Measurements from ENCODE around the gene GGT6. TPM values are rescaled to one million over a fixed set of nuclear protein-coding genes. Genes with fewer than 3 reads are reported as not detected.
"Not testable (repeated sequence)": the region's sequence is repeated elsewhere in the genome, so short reads cannot be mapped to it uniquely, and the experiment has no call there.

GGT6 gene
- total RNA-seq (not detected), polyA plus RNA-seq (not detected)

- H3K27me3 ChIP-seq (ENCODE audit: control insufficient read depth, insufficient read depth, low read length), result no peaks in the 10 kb centered on the region
- peaks cover 2% of the 10 kb centered on the region for H3K27me3 Mint-ChIP-seq
- no peaks in the 10 kb centered on the region for H3K36me3 Mint-ChIP-seq
- H3K36me3 ChIP-seq (ENCODE audit: control insufficient read depth, insufficient read depth, low read length), result no peaks in the 10 kb centered on the region
- peaks cover 16% of the 10 kb centered on the region for H3K4me1 ChIP-seq (ENCODE audit: control insufficient read depth, insufficient read depth, low read length, poor library complexity, severe bottlenecking)
- no peak within 1 kb of the TSS for H3K27ac ChIP-seq (ENCODE audit: insufficient read depth, low read length, poor library complexity, severe bottlenecking)
- DNase-seq, result no peak
- H3K4me3 ChIP-seq (ENCODE audit: low read depth, low read length), result no peak within 1 kb of the TSS
- no peaks in the 10 kb centered on the region for H3K9me3 Mint-ChIP-seq
- peak within 1 kb of the TSS in 1 of 4 donors; percentile 51 for H3K4me3 Mint-ChIP-seq
- H3K9me3 ChIP-seq (ENCODE audit: control insufficient read depth in 2 of 2, low read length in 2 of 2), result no peaks in the 10 kb centered on the region
- H3K4me1 Mint-ChIP-seq, result peaks cover 6 to 33% (median 23%) of the 10 kb centered on the region in 4 donors
- no peak within 1 kb of the TSS for H3K27ac Mint-ChIP-seq
- ATAC-seq (ENCODE audit: low read depth in 2 of 2), result no peak
Measured at GRCh38 chr17:4560421-4560820, at the start of gene GGT6. TSS of gene GGT6 (minus strand) at chr17:4560577. CDS start at chr17:4560521, 56 bp downstream.

DNA sequence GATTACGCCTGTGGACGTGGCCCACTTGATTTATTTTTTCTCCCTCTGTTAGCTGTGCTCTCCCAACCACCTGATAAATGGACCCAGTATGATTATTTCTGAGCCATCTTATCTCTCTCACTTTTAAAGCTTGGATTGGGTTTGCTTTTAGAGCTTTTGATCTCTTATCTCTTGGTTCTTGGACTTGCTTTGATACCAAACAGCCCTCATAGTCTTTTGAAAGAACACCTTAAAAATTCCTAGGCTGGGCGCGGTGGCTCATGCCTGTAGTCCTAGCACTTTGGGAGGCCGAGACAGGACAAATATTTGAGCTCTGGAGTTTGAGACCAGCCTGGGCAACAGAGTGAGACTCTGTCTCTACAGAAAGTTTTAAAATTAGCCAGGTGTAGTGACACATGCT, 49.8 kb upstream of the GGT6 start:
- H3K4me3 ChIP-seq (ENCODE audit: low read depth, low read length), result no peak overlapping the region
- Mint-ChIP-seq H3K9me3 (no peaks in the 10 kb centered on the region), H3K27me3 (peaks cover 12% of the 10 kb centered on the region), H3K4me3 (no peak overlapping the region), H3K27ac (no peak overlapping the region), H3K36me3 (no peaks in the 10 kb centered on the region), H3K4me1 (no peaks in the 10 kb centered on the region)
- peaks cover 6% of the 10 kb centered on the region for H3K27me3 ChIP-seq (ENCODE audit: control insufficient read depth, insufficient read depth, low read length)
- no peak for DNase-seq
- no peak overlapping the region for H3K27ac ChIP-seq (ENCODE audit: insufficient read depth, low read length, poor library complexity, severe bottlenecking)
- no peaks in the 10 kb centered on the region for H3K9me3 ChIP-seq (ENCODE audit: control insufficient read depth in 2 of 2, low read length in 2 of 2)
- H3K36me3 ChIP-seq (ENCODE audit: control insufficient read depth, insufficient read depth, low read length), result no peaks in the 10 kb centered on the region
- no peak for ATAC-seq (ENCODE audit: low read depth in 2 of 2)
- no peaks in the 10 kb centered on the region for H3K4me1 ChIP-seq (ENCODE audit: control insufficient read depth, insufficient read depth, low read length, poor library complexity, severe bottlenecking)

- ATAC-seq (ENCODE audit: low read depth in 2 of 2), result no peak
- H3K36me3 Mint-ChIP-seq, result no peaks in the 10 kb centered on the region
- no peaks in the 10 kb centered on the region for H3K4me1 Mint-ChIP-seq
- Histone ChIP-seq H3K27ac (ENCODE audit: insufficient read depth, low read length, poor library complexity, severe bottlenecking) (no peak overlapping the region), H3K27me3 (ENCODE audit: control insufficient read depth, insufficient read depth, low read length) (peaks cover 6% of the 10 kb centered on the region), H3K36me3 (ENCODE audit: control insufficient read depth, insufficient read depth, low read length) (no peaks in the 10 kb centered on the region), H3K4me1 (ENCODE audit: control insufficient read depth, insufficient read depth, low read length, poor library complexity, severe bottlenecking) (no peaks in the 10 kb centered on the region), H3K4me3 (ENCODE audit: low read depth, low read length) (no peak overlapping the region), H3K9me3 (ENCODE audit: control insufficient read depth in 2 of 2, low read length in 2 of 2) (no peaks in the 10 kb centered on the region)
- DNase-seq, result no peak
- H3K4me3 Mint-ChIP-seq, result no peak overlapping the region
- no peaks in the 10 kb centered on the region for H3K9me3 Mint-ChIP-seq
- H3K27ac Mint-ChIP-seq, result peak overlapping the region in 1 of 3 donors; percentile 26
- H3K27me3 Mint-ChIP-seq, result peaks cover 12% of the 10 kb centered on the region
Measured at GRCh38 chr17:4609761-4610160, 49.4 kb upstream of the GGT6 start.

DNA sequence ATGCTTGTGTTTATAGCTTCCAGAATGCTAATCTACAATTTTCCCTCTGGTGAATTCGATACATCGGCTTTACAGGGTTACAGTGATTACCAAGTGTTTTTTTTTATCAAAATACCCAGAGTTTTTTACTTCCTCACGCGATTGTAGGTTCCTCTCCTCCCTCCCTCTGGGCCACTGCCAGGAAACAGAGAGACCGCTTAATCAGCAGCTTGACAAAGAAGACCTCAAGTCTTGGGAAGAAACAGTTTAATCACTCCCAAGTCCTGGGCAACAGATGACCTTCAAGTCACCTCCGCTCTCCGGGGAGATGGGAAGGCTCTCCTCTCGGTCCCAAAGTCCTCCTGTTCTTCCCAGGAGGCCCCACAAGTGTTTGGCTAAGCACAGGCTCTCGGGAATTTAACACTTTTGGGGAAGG, 47.4 kb upstream of the GGT6 start:
- ATAC-seq (ENCODE audit: low read depth in 2 of 2), result no peak
- Histone ChIP-seq H3K27me3 (ENCODE audit: control insufficient read depth, insufficient read depth, low read length) (peaks cover 6% of the 10 kb centered on the region), H3K4me3 (ENCODE audit: low read depth, low read length) (no peak overlapping the region), H3K36me3 (ENCODE audit: control insufficient read depth, insufficient read depth, low read length) (no peaks in the 10 kb centered on the region), H3K9me3 (ENCODE audit: control insufficient read depth in 2 of 2, low read length in 2 of 2) (no peaks in the 10 kb centered on the region), H3K4me1 (ENCODE audit: control insufficient read depth, insufficient read depth, low read length, poor library complexity, severe bottlenecking) (no peaks in the 10 kb centered on the region), H3K27ac (ENCODE audit: insufficient read depth, low read length, poor library complexity, severe bottlenecking) (no peak overlapping the region)
- Mint-ChIP-seq H3K4me3 (no peak overlapping the region), H3K27me3 (peaks cover 12% of the 10 kb centered on the region), H3K9me3 (no peaks in the 10 kb centered on the region), H3K27ac (no peak overlapping the region), H3K4me1 (no peaks in the 10 kb centered on the region), H3K36me3 (no peaks in the 10 kb centered on the region)
- no peak for DNase-seq

DNA sequence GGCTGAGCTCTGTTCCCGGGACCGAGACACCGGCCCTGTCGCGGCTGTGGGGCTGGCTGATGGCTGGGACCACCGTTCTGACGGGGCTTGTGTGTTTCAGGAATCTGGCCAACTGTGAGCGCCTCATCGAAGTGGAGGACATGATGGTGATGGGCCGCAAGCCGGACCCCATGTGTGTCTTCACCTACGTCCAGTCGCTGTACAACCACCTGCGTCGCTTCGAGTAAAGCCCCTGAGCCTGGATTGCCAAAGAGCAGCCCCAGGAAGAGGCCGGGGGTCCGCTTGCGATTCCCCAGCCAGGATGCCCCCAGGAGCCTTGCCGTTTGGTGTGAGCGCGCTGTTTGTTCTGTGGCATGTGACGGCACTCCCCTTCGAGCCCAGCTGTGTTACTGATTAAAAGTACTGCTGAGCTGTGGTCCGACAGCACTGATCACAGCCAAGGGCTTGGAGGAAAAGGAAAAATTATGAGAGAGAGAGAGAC, 46.9 kb upstream of the GGT6 start:
- H3K9me3 ChIP-seq (ENCODE audit: control insufficient read depth in 2 of 2, low read length in 2 of 2), result no peaks in the 10 kb centered on the region
- Mint-ChIP-seq H3K9me3 (no peaks in the 10 kb centered on the region), H3K27ac (no peak overlapping the region), H3K36me3 (no peaks in the 10 kb centered on the region), H3K4me3 (no peak overlapping the region), H3K27me3 (peaks cover 12% of the 10 kb centered on the region), H3K4me1 (no peaks in the 10 kb centered on the region)
- H3K27me3 ChIP-seq (ENCODE audit: control insufficient read depth, insufficient read depth, low read length), result peaks cover 6% of the 10 kb centered on the region
- H3K27ac ChIP-seq (ENCODE audit: insufficient read depth, low read length, poor library complexity, severe bottlenecking), result no peak overlapping the region
- DNase-seq (no peak), ATAC-seq (ENCODE audit: low read depth in 2 of 2) (no peak)
- H3K36me3 ChIP-seq (ENCODE audit: control insufficient read depth, insufficient read depth, low read length), result no peaks in the 10 kb centered on the region
- no peak overlapping the region for H3K4me3 ChIP-seq (ENCODE audit: low read depth, low read length)
- H3K4me1 ChIP-seq (ENCODE audit: control insufficient read depth, insufficient read depth, low read length, poor library complexity, severe bottlenecking), result no peaks in the 10 kb centered on the region

DNA sequence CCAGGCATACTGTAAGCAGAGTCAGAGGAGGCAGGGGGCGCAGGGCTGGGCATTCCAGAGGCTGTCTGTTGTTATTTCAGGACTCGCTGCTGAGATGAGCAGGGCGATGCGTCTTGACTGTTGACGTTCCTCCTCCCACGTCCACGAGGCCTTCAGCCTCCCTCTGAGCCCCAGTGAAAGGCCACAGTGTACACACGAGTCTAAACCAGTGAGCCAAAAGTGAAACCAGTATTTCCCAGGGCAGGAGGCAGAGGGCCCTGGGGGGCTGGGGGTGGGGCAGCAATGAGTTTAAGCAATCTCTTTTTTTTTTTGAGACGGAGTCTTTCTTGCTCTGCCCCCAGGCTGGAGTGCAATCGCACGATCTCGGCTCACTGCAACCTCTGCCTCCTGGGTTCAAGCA, 45.4 kb upstream of the GGT6 start:
- DNase-seq, result no peak
- Mint-ChIP-seq H3K4me1 (no peaks in the 10 kb centered on the region), H3K27me3 (peaks cover 12% of the 10 kb centered on the region), H3K4me3 (no peak overlapping the region), H3K9me3 (no peaks in the 10 kb centered on the region), H3K27ac (no peak overlapping the region), H3K36me3 (no peaks in the 10 kb centered on the region)
- Histone ChIP-seq H3K9me3 (ENCODE audit: control insufficient read depth in 2 of 2, low read length in 2 of 2) (no peaks in the 10 kb centered on the region), H3K36me3 (ENCODE audit: control insufficient read depth, insufficient read depth, low read length) (no peaks in the 10 kb centered on the region), H3K4me1 (ENCODE audit: control insufficient read depth, insufficient read depth, low read length, poor library complexity, severe bottlenecking) (no peaks in the 10 kb centered on the region), H3K27me3 (ENCODE audit: control insufficient read depth, insufficient read depth, low read length) (peaks cover 6% of the 10 kb centered on the region), H3K27ac (ENCODE audit: insufficient read depth, low read length, poor library complexity, severe bottlenecking) (no peak overlapping the region), H3K4me3 (ENCODE audit: low read depth, low read length) (no peak overlapping the region)
- ATAC-seq (ENCODE audit: low read depth in 2 of 2), result no peak

DNA sequence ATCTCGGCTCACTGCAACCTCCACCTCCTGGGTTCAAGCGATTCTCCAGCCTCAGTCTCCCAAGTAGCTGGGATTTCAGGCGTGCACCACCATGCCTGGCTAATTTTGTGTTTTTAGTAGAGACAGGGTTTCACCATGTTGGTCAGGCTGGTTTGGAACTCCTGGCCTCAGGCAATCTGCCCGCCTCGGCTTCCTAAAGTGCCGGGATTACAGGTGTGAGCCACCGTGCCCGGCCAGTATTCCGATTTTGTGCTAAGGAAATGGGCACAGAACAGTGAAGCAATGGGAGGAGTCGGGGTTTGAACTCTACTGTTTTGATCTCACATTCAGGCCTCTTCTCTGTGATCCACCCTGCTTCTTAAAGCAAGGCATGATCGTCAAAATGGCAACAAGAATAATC, 44.4 kb upstream of the GGT6 start:
- not testable (repeated sequence) for ATAC-seq (ENCODE audit: low read depth in 2 of 2); H3K4me1 ChIP-seq (ENCODE audit: control insufficient read depth, insufficient read depth, low read length, poor library complexity, severe bottlenecking); DNase-seq; H3K36me3 Mint-ChIP-seq; H3K36me3 ChIP-seq (ENCODE audit: control insufficient read depth, insufficient read depth, low read length); H3K4me3 ChIP-seq (ENCODE audit: low read depth, low read length); H3K9me3 Mint-ChIP-seq; H3K27me3 ChIP-seq (ENCODE audit: control insufficient read depth, insufficient read depth, low read length); H3K9me3 ChIP-seq (ENCODE audit: control insufficient read depth in 2 of 2, low read length in 2 of 2); H3K27ac ChIP-seq (ENCODE audit: insufficient read depth, low read length, poor library complexity, severe bottlenecking); H3K27ac Mint-ChIP-seq; H3K4me3 Mint-ChIP-seq; H3K4me1 Mint-ChIP-seq
- H3K27me3 Mint-ChIP-seq, result peaks cover 12% of the 10 kb centered on the region

DNA sequence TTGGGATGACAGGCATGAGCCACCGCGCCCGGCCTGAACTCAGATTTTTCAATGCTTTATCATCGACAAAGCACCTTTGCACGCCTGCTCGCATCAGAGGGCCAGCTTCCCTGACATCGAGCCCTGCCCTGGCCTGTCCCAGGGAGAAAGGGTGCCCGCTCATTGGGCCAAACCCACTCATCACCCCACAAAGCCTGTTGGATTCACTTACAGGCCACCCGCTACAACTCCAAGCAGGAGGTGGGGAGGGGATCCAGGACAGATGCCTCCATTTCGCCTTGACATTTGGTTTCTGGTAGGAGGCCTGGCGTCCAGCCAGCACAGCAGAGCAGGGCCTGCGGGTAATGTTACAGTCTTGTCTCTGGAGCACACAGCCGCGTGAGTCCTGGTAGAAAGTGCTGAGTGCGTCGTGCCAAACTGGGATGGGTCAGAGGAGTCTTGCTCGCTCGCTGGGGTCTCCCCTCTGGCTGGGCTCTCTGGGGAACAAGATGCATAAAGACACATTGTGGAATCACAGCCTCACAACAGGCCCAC, 43.8 kb upstream of the GGT6 start:
- no peak overlapping the region for H3K27ac Mint-ChIP-seq

More for the DNA sequence above, 43.8 kb upstream of the GGT6 start:
- H3K36me3 ChIP-seq (ENCODE audit: control insufficient read depth, insufficient read depth, low read length), result no peaks in the 10 kb centered on the region
- Mint-ChIP-seq H3K9me3 (no peaks in the 10 kb centered on the region), H3K4me3 (no peak overlapping the region), H3K4me1 (no peaks in the 10 kb centered on the region), H3K36me3 (no peaks in the 10 kb centered on the region), H3K27me3 (peaks cover 12% of the 10 kb centered on the region)
- ATAC-seq (ENCODE audit: low read depth in 2 of 2) (no peak), DNase-seq (no peak)
- no peak overlapping the region for H3K27ac ChIP-seq (ENCODE audit: insufficient read depth, low read length, poor library complexity, severe bottlenecking)
- H3K4me3 ChIP-seq (ENCODE audit: low read depth, low read length), result no peak overlapping the region
- peaks cover 6% of the 10 kb centered on the region for H3K27me3 ChIP-seq (ENCODE audit: control insufficient read depth, insufficient read depth, low read length)
- H3K4me1 ChIP-seq (ENCODE audit: control insufficient read depth, insufficient read depth, low read length, poor library complexity, severe bottlenecking), result no peaks in the 10 kb centered on the region
- H3K9me3 ChIP-seq (ENCODE audit: control insufficient read depth in 2 of 2, low read length in 2 of 2), result no peaks in the 10 kb centered on the region
